Measurements from ENCODE around the gene DNAJB12.

The DNAJB12 gene

GRCh38 chr10:72314263-72314662 lies 40.5 kb downstream of the DNAJB12 start:
- no peak overlapping the region for H3K4me3 ChIP-seq (ENCODE audit: low read depth, low read length)
- no peak for TF ChIP-seq CTCF (IDR thresholded peaks at IDR 0.05; ENCODE audit: control insufficient read depth, extremely low read depth, insufficient read depth)
- DNase-seq (ENCODE audit: low read depth): no peak

- H3K4me3 ChIP-seq (ENCODE audit: low read depth, low read length): no peak overlapping the region
- no peak for TF ChIP-seq CTCF (IDR thresholded peaks at IDR 0.05; ENCODE audit: control insufficient read depth, extremely low read depth, insufficient read depth)
- DNase-seq (ENCODE audit: low read depth): no peak
These were observed 41.8 kb downstream of the DNAJB12 start for GRCh38 chr10:72312865-72313391.

- TF ChIP-seq CTCF (IDR thresholded peaks at IDR 0.05; ENCODE audit: control insufficient read depth, extremely low read depth, insufficient read depth): no peak
- no peak for DNase-seq (ENCODE audit: low read depth)
- no peak overlapping the region for H3K4me3 ChIP-seq (ENCODE audit: low read depth, low read length)
These were observed 43.1 kb downstream of the DNAJB12 start for GRCh38 chr10:72311667-72312066.

DNA sequence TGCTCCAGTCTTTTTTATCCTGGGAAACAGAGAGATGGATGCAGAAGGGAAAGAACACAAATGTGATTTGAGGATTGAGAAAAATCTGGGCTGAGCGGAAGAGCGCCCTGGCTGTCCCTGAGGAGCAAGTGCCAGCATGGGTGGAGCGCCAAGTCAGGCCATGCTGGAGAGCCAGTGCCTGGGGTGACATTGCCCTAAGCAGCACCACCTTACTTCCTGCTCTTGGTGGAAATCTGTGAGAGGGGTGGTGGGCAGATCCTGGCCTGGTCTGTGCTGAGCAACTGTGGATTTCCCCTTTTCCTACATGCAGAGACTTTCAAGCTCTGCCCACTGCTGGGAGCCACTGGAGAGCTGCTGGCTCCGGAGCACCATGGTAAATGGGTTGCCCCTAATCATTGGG lies 44.1 kb downstream of the DNAJB12 start:
- DNase-seq (ENCODE audit: low read depth): no peak
- no peak for TF ChIP-seq CTCF (IDR thresholded peaks at IDR 0.05; ENCODE audit: control insufficient read depth, extremely low read depth, insufficient read depth)
- H3K4me3 ChIP-seq (ENCODE audit: low read depth, low read length): no peak overlapping the region

- TF ChIP-seq CTCF (IDR thresholded peaks at IDR 0.05; ENCODE audit: control insufficient read depth, extremely low read depth, insufficient read depth): no peak
- no peak overlapping the region for H3K4me3 ChIP-seq (ENCODE audit: low read depth, low read length)
- DNase-seq (ENCODE audit: low read depth): no peak
These were observed 44.5 kb downstream of the DNAJB12 start for GRCh38 chr10:72310241-72310633.

GRCh38 chr10:72309290-72310240 lies 45.2 kb downstream of the DNAJB12 start:
- no peak for DNase-seq (ENCODE audit: low read depth)
- TF ChIP-seq CTCF (IDR thresholded peaks at IDR 0.05; ENCODE audit: control insufficient read depth, extremely low read depth, insufficient read depth): no peak
- H3K4me3 ChIP-seq (ENCODE audit: low read depth, low read length): no peak overlapping the region

Measured in LNCaP clone FGC (cell line).